GM04503 (cell line): ENCODE data around the gene ZNF628.

Experiments used
- DNase-seq: peaks from one replicate; pipeline ENCODE4 v3.0.0-alpha.2; 2012; ENCODE audit warnings: low read depth

The ZNF628 gene

GRCh38 chr19:55451163-55451964 lies 25.1 kb upstream of the ZNF628 start:
- DNase-seq = no peak

DNA sequence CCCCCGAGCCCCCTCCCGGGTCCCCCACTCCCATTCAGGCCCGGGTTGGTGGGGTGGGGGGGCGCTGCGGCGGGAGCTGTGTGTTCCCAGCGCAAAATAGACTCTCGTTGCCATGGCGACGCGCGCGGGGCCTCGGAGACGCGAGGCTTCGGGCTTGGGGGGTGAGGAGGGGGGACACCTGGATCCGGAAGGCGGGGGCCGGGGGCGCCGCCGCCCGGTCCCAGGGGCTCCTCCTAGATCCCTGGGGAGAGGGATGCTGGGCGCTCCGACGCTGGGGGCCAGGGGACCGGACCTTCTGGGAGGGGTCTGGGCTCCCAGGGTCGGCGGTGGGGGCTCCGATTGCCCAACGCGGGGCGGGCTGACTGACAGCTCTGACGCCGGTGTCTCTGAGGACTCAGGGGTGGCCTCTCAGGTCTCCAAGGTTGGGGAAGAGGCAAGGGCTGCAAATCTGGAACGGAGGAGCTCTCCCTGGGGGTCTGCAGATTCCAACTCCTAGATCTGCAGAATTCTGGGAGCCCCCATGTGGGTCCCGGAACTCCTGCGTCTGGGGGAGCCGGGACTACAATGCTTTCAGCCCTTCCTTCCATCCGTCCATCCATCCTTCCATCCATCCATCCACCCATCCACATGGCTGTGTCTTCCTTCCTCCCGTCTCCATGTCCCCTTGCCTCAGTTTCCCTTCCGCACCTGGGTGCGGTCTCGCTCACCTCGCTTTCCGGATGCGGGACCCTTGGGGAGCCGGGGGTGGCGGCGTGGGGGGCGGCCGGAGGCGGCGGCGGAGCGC lies 24.3 kb upstream of the ZNF628 start:
- no peak for DNase-seq

- no peak for DNase-seq
Measured at GRCh38 chr19:55452749-55453346, 23.6 kb upstream of the ZNF628 start.

- no peak for DNase-seq
Measured at GRCh38 chr19:55453511-55454260, 22.7 kb upstream of the ZNF628 start.

- DNase-seq = no peak
Measured at GRCh38 chr19:55454787-55455243, 21.6 kb upstream of the ZNF628 start.

DNA sequence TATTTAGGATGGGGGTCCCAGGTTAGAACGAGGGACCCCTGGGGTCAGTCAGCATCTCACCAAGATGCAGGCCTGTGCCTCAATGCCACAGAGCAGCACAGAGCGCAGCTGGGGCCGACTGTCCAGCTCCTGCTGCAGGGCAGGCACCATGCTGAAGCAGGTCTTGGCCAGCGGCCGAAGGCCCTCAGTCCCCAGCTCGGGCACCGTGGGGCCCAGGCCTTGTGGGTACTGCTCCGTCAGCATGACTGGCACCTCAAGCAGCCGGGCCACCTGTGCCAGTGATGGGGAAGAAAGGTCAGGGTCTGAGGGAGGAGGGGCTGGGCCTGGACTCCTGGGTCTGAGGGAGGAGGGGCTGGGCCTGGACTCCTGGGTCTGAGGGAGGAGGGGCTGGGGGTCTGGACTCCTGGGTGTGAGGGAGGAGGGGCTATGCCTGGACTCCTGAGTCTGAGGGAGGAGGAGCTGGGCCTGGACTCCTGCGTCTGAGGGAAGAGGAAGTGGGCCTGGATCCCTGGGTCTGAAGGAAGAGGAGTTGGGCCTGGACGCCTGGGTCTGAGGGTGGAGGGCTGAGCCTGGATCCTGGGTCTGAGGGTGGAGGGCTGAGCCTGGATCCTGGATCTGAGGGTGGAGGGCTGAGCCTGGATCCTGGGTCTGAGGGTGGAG lies 20.7 kb upstream of the ZNF628 start:
- DNase-seq = no peak

GRCh38 chr19:55456347-55456746 lies 20.1 kb upstream of the ZNF628 start:
- DNase-seq = no peak

- DNase-seq = no peak
Measured at GRCh38 chr19:55457683-55458457, 18.5 kb upstream of the ZNF628 start.

DNA sequence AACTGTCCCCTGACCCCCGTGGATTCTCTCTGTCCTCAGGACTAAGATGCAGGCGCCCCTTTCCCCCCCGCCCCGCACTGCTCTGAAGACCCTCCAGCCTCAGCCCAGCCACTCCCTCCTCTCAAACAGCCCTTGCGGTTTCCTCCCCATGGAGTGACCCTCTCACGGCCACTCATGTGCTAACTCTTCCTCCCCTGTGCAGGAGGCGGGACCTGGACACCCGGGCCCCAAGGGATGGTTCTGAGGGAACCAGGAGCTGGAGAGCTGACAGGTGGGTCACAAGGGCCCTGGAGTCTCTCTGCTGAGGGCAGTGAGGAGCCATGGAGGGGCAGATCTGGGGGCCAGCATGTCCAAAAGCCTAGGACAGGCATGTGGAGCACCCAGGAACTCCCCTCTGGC lies 16.9 kb upstream of the ZNF628 start:
- DNase-seq = no peak

- DNase-seq = no peak
Measured at GRCh38 chr19:55459950-55460657, 16.3 kb upstream of the ZNF628 start.

DNA sequence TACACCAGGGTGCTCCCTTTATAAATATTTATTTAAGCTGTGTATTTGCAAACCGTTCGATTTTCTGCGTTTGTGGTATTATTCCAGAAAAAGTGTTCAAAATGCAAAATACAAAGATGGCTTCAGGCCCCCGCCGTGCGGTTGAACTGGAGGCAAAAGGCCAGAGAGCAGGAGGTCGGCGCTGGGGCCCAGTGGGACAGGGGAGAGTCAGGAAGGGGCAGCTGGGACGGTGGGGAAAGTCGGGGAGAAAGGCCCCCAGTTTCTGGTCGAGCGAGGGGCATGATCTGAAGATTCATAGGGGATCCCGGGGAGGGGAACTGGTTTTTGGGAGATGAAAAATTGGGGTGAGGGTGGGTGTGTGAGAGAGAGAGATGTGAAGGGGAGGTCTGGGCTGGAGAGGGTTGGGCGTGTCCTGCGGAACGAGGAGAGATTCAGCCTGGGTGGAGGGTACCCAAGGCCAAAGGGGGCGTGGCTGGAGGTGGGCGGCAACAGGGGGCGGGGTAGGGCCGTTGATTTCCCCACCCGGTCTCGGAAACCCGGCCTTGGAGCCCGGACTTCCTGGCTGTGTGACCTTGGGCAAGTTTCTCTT lies 15.7 kb upstream of the ZNF628 start:
- DNase-seq = peak; percentile 45

GRCh38 chr19:55461259-55461973 lies 15.0 kb upstream of the ZNF628 start, which contains the start of gene ISOC2:
Gene ISOC2, minus strand, starts transcription at chr19:55461642. Its CDS starts 5,156 bp downstream, at chr19:55456486.
- DNase-seq = peak; percentile 98

- no peak for DNase-seq
Measured at GRCh38 chr19:55461974-55462626, 14.3 kb upstream of the ZNF628 start.

GRCh38 chr19:55462722-55463121 lies 13.7 kb upstream of the ZNF628 start:
- DNase-seq = no peak

GRCh38 chr19:55463583-55464031 lies 12.8 kb upstream of the ZNF628 start:
- DNase-seq = no peak

- DNase-seq = no peak
Measured at GRCh38 chr19:55464039-55464661, 12.3 kb upstream of the ZNF628 start.

DNA sequence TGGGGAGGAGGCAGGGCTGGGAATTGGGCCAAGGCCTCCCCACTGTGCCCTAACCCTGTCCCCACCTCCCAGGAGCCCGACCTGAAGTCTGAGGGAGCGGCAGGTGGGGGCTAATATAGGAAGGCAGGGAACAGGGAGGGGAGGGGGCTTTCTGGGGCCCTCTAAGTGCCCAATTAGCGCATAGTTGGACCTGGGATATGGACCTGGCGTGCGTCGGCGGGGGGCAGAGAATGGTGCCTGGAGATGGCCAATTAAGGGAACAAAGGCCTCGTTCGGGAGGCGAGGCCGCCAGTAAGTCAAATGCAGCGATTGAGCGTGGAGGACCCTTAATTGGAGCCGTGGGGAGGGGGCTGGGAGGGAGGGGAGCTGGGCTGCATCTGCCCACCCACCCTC lies 11.8 kb upstream of the ZNF628 start, which contains the start of gene C19orf85:
TSS of gene C19orf85 (minus strand) at position 90 of the 393 bp plus-strand sequence. CDS start 197 bp downstream, outside the sequence.
- no peak for DNase-seq
